NCI-H510A (cell line): Measurements from ENCODE around the gene FXYD4.
"Not testable (repeated sequence)": the region's sequence is repeated elsewhere in the genome, so short reads cannot be mapped to it uniquely, and the experiment has no call there.

Experiments
- DNase-seq: peaks from one replicate; lab custom pipeline; 2025; lab: John Stamatoyannopoulos, UW

The FXYD4 gene

GRCh38 chr10:43376046-43376635, 4.7 kb downstream of the FXYD4 start:
- DNase-seq, result no peak

GRCh38 chr10:43376828-43377423, 5.5 kb downstream of the FXYD4 start:
- DNase-seq, result no peak

GRCh38 chr10:43377424-43377883, 6.0 kb downstream of the FXYD4 start:
- DNase-seq, result no peak

- DNase-seq, result no peak
Observed at GRCh38 chr10:43380610-43381222, 9.3 kb downstream of the FXYD4 start.

GRCh38 chr10:43383204-43383971, 12.0 kb downstream of the FXYD4 start:
- DNase-seq, result no peak

GRCh38 chr10:43384252-43385221, 13.1 kb downstream of the FXYD4 start:
- no peak for DNase-seq

GRCh38 chr10:43385412-43386004, 14.1 kb downstream of the FXYD4 start:
- no peak for DNase-seq

- DNase-seq, result no peak
Observed at GRCh38 chr10:43386549-43386948, 15.1 kb downstream of the FXYD4 start.

GRCh38 chr10:43386981-43387677, 15.7 kb downstream of the FXYD4 start:
- no peak for DNase-seq

- DNase-seq, result no peak
Observed at GRCh38 chr10:43387678-43388032, 16.2 kb downstream of the FXYD4 start.

GRCh38 chr10:43389867-43390266, 18.4 kb downstream of the FXYD4 start:
- no peak for DNase-seq

GRCh38 chr10:43390333-43390732, 18.9 kb downstream of the FXYD4 start:
- no peak for DNase-seq

GRCh38 chr10:43390759-43391158, 19.3 kb downstream of the FXYD4 start:
- no peak for DNase-seq

- DNase-seq, result no peak
Observed at GRCh38 chr10:43391496-43391895, 20.1 kb downstream of the FXYD4 start.

GRCh38 chr10:43392748-43393147, 21.3 kb downstream of the FXYD4 start:
- no peak for DNase-seq

GRCh38 chr10:43393186-43393585, 21.8 kb downstream of the FXYD4 start:
- not testable (repeated sequence) for DNase-seq

GRCh38 chr10:43393606-43394360, 22.3 kb downstream of the FXYD4 start:
- DNase-seq, result no peak

GRCh38 chr10:43394868-43395267, 23.4 kb downstream of the FXYD4 start:
- no peak for DNase-seq

GRCh38 chr10:43395571-43396060, 24.2 kb downstream of the FXYD4 start:
- no peak for DNase-seq
